H1 (cell line): Measurements from ENCODE around the gene SLC39A8. TPM values are rescaled to one million over a fixed set of nuclear protein-coding genes. Genes with fewer than 3 reads are reported as not detected.
A peak's percentile ranks its signal among the peaks of the same experiment; 100 is the strongest.

Experiments used
- CTCF ChIA-PET: fragments of 300-600 bp; sonication (Branson Sonifier 250); formaldehyde crosslinking; loops from one replicate; lab custom pipeline; 2021; ENCODE audit not compliant: partially characterized antibody; lab: Charles Lee
- POLR2A ChIA-PET: fragments of 300-600 bp; sonication (Branson Sonifier 250); formaldehyde crosslinking; loops from one replicate; lab custom pipeline; 2021; ENCODE audit warnings: inconsistent platforms; ENCODE audit not compliant: partially characterized antibody; lab: Charles Lee
- DNase-seq, 2 experiments: peaks; one replicate each; pipeline versions ENCODE4 v3.0.0 to v3.0.0-alpha.2; 2010 to 2022; ENCODE audit warnings: low spot score in 2 of 2, low read depth in 1 of 2, mixed read lengths in 1 of 2
- FAIRE-seq: peaks from 2 replicates; lab custom pipeline; 2011; peaks lifted over from hg19 to GRCh38; lab: Jason Lieb, UNC
- H2AFZ ChIP-seq: 2 replicates; pipeline ENCODE4 v1.8.1; 2012; ENCODE audit warnings: low read length, inconsistent platforms
- H2AK5ac ChIP-seq: 2 replicates; pipeline ENCODE4 v1.6.1; 2013; ENCODE audit warnings: low read depth, low read length
- H2BK120ac ChIP-seq: replicated peaks from 2 replicates; pipeline ENCODE3; 2013; ENCODE audit warnings: low read depth, low read length, inconsistent platforms
- H2BK12ac ChIP-seq: 2 replicates; pipeline ENCODE4 v1.6.1; 2013; ENCODE audit warnings: low read depth, low read length
- H2BK15ac ChIP-seq: 2 replicates; pipeline ENCODE4 v1.6.1; 2013; ENCODE audit warnings: low read length
- H2BK20ac ChIP-seq: 2 replicates; pipeline ENCODE4 v1.6.1; 2013; ENCODE audit warnings: low read length
- H2BK5ac ChIP-seq: 2 replicates; pipeline ENCODE4 v1.6.1; 2013; ENCODE audit warnings: low read depth, low read length
- H3K14ac ChIP-seq: 2 replicates; pipeline ENCODE4 v1.6.1; 2013; ENCODE audit warnings: inconsistent platforms; ENCODE audit not compliant: insufficient read length
- H3K18ac ChIP-seq: 2 replicates; pipeline ENCODE4 v1.6.1; 2013; ENCODE audit warnings: low read length; ENCODE audit errors: extremely low read depth
- H3K23ac ChIP-seq: 2 replicates; pipeline ENCODE4 v1.6.1; 2013; ENCODE audit warnings: inconsistent platforms; ENCODE audit not compliant: insufficient read length
- H3K23me2 ChIP-seq: 2 replicates; pipeline ENCODE4 v1.6.1; 2013; ENCODE audit warnings: low read depth, low read length
- H3K27ac ChIP-seq: 2 replicates; pipeline ENCODE4 v1.6.1; 2011; ENCODE audit warnings: low read depth, low read length, inconsistent platforms
- H3K27me3 ChIP-seq, 4 experiments: replicated peaks in 1 of 4; 1 replicate in 1 of 4; 2 replicates in 3 of 4; pipeline versions ENCODE4 v1.6.1 to v1.8.1; 2011 to 2013; ENCODE audit warnings: low read length in 3 of 4, mild to moderate bottlenecking in 3 of 4, inconsistent platforms in 2 of 4, mixed read lengths in 2 of 4, moderate library complexity in 1 of 4; ENCODE audit not compliant: control insufficient read depth in 3 of 4, insufficient read depth in 3 of 4; ENCODE audit errors: extremely low read depth in 1 of 4
- H3K36me3 ChIP-seq, 4 experiments: 2 replicates each; pipeline versions ENCODE4 v1.6.1 to v1.8.1; 2011 to 2013; ENCODE audit warnings: mild to moderate bottlenecking in 4 of 4, low read length in 3 of 4, moderate library complexity in 2 of 4, control low read depth in 1 of 4, inconsistent platforms in 1 of 4; ENCODE audit not compliant: insufficient read depth in 4 of 4, control insufficient read depth in 2 of 4
- H3K4ac ChIP-seq: replicated peaks from 2 replicates; pipeline ENCODE3; 2013; ENCODE audit warnings: low read length, low read depth, mixed read lengths, inconsistent platforms; ENCODE audit not compliant: insufficient read length
- H3K4me1 ChIP-seq, 4 experiments: replicated peaks in 1 of 4; 1 replicate in 1 of 4; 2 replicates in 3 of 4; pipeline versions ENCODE4 v1.6.1 to v1.8.1; 2011 to 2013; ENCODE audit warnings: low read length in 3 of 4, inconsistent platforms in 2 of 4, mixed read lengths in 1 of 4; ENCODE audit not compliant: insufficient read depth in 4 of 4, control insufficient read depth in 3 of 4
- H3K4me2 ChIP-seq, 2 experiments: 2 replicates each; pipeline versions ENCODE4 v1.6.1 to v1.8.1; 2011 to 2013; ENCODE audit warnings: low read depth in 2 of 2, low read length in 2 of 2, control low read depth in 1 of 2, inconsistent platforms in 1 of 2, mild to moderate bottlenecking in 1 of 2; ENCODE audit not compliant: insufficient read depth in 1 of 2
- H3K4me3 ChIP-seq, 4 experiments: fragments of 200-600, 300-600 bp in 1 of 4; sonication (generic), shearing (Covaris generic), sonication (Bioruptor Twin) in 1 of 4; 2 replicates each; pipeline versions ENCODE4 v1.5.1 to v1.8.1; 2011 to 2016; ENCODE audit warnings: low read length in 4 of 4, low read depth in 3 of 4, control low read depth in 2 of 4, inconsistent platforms in 2 of 4, mild to moderate bottlenecking in 2 of 4, mixed read lengths in 1 of 4, moderate library complexity in 1 of 4; ENCODE audit not compliant: insufficient read depth in 2 of 4; ENCODE audit errors: extremely low read depth in 1 of 4
- H3K56ac ChIP-seq: replicated peaks from 2 replicates; pipeline ENCODE3; 2013; ENCODE audit warnings: low read depth, mild to moderate bottlenecking, mixed read lengths, low read length, inconsistent platforms; ENCODE audit not compliant: insufficient read length
- H3K79me1 ChIP-seq: 2 replicates; pipeline ENCODE4 v1.6.1; 2013; ENCODE audit warnings: low read depth, low read length, control low read depth
- H3K79me2 ChIP-seq, 2 experiments: 2 replicates each; pipeline versions ENCODE4 v1.6.1 to v1.8.1; 2012 to 2013; ENCODE audit warnings: low read length in 2 of 2, mild to moderate bottlenecking in 2 of 2, inconsistent platforms in 1 of 2; ENCODE audit not compliant: insufficient read depth in 2 of 2, control insufficient read depth in 1 of 2
- H3K9ac ChIP-seq, 4 experiments: replicated peaks in 1 of 4; 1 replicate in 1 of 4; 2 replicates in 3 of 4; pipeline versions ENCODE4 v1.6.1 to v1.8.1; 2011 to 2013; ENCODE audit warnings: low read depth in 3 of 4, low read length in 3 of 4, control low read depth in 2 of 4, mild to moderate bottlenecking in 2 of 4, moderate library complexity in 2 of 4, inconsistent platforms in 1 of 4; ENCODE audit errors: extremely low read depth in 1 of 4
- H3K9me3 ChIP-seq, 2 experiments: 2 replicates each; pipeline versions ENCODE4 v1.6.1 to v1.8.1; 2012 to 2013; ENCODE audit warnings: mild to moderate bottlenecking in 2 of 2, moderate library complexity in 2 of 2, control low read depth in 1 of 2, inconsistent platforms in 1 of 2, low read depth in 1 of 2, low read length in 1 of 2, mixed read lengths in 1 of 2; ENCODE audit not compliant: insufficient read depth in 2 of 2
- H4K20me1 ChIP-seq, 2 experiments: replicated peaks in 1 of 2; 2 replicates each; pipeline versions ENCODE3 to v1.8.1; 2011 to 2013; ENCODE audit warnings: inconsistent platforms in 2 of 2, low read length in 2 of 2, mild to moderate bottlenecking in 1 of 2; ENCODE audit not compliant: insufficient read depth in 2 of 2, control insufficient read depth in 1 of 2
- H4K5ac ChIP-seq: 2 replicates; pipeline ENCODE4 v1.6.1; 2013; ENCODE audit warnings: low read length, low read depth, mixed read lengths, inconsistent platforms; ENCODE audit not compliant: insufficient read length
- H4K8ac ChIP-seq: 2 replicates; pipeline ENCODE4 v1.8.0; 2013; ENCODE audit warnings: mild to moderate bottlenecking, moderate library complexity, low read length, inconsistent platforms; ENCODE audit not compliant: insufficient read depth; ENCODE audit errors: extremely low read depth
- H4K91ac ChIP-seq: replicated peaks from 2 replicates; pipeline ENCODE3; 2013; ENCODE audit warnings: low read length, mixed read lengths, inconsistent platforms; ENCODE audit not compliant: insufficient read length
- BACH1 ChIP-seq: IDR thresholded peaks from 2 replicates; pipeline ENCODE4 v1.6.1; 2012; ENCODE audit warnings: low read length, improper control_type of control experiment
- MAFK ChIP-seq: IDR thresholded peaks from 2 replicates; pipeline ENCODE4 v1.6.1; 2012; ENCODE audit warnings: low read depth, mild to moderate bottlenecking, improper control_type of control experiment, low read length
- RNF2 ChIP-seq: fragments of 200-900, 300-1000 bp; sonication (generic); IDR thresholded peaks from 2 replicates; pipeline ENCODE4 v1.7.1; 2016; ENCODE audit warnings: borderline replicate concordance, low read depth, mild to moderate bottlenecking, antibody characterized with exemption, low read length; ENCODE audit not compliant: poor library complexity, severe bottlenecking; ENCODE audit errors: missing control alignments
- WGBS, 2 experiments: shearing (Covaris generic) in 1 of 2; methylation state at CpG; one replicate each; pipeline versions ENCODE4 v1.1.6 to v1.1.7; 2013 to 2015; ENCODE audit warnings: low lambda C conversion rate in 2 of 2, mixed read lengths in 2 of 2, inconsistent platforms in 1 of 2, low coverage in 1 of 2, missing lambda C conversion rate in 1 of 2; ENCODE audit not compliant: insufficient replicate concordance in 2 of 2, insufficient coverage in 1 of 2, insufficient read length in 1 of 2; ENCODE audit errors: extremely low coverage in 1 of 2, missing lambda C conversion rate in 1 of 2; 5-methylcytosine and 5-hydroxymethylcytosine counted together
- polyA plus RNA-seq, 7 experiments: library from polyadenylated mRNA; depleted of rRNA in 3 of 7; stranded (reverse) in 5 of 7; unstranded in 2 of 7; fragments of >200 nt in 5 of 7; fragments of 200-250 nt in 2 of 7; gene quantifications; 1 replicate in 5 of 7; 2 replicates in 1 of 7; 4 replicates in 1 of 7; pipeline versions ENCODE4 v1.2.1 to v1.2.3, GENCODE V29; 2011 to 2013; ENCODE audit warnings: missing spikeins in 2 of 7, mixed read lengths in 2 of 7
- total RNA-seq: library from RNA; stranded (reverse); fragmentation: NEBNext Ultra II Directional; extraction: Animal tissue kit (Norgen Biotek cat#: 25700); gene quantifications from 2 replicates; pipeline ENCODE4 v1.2.1, GENCODE V29; 2021

The SLC39A8 gene
- total and polyA plus RNA-seq, 2 of the 8 experiments (the other 6 are each of a cell fraction or from before 2014, with no cell fraction given), result 6.4 to 38.7 TPM

- FAIRE-seq, result no peak
- WGBS, 2 experiments, result 80% methylated on average over 1 of the region's 1 CpG; no CpG with 5 or more reads in 1 of the 2 experiments
- H3K18ac ChIP-seq, result no peak overlapping the region
- TF ChIP-seq BACH1, result peak; percentile 70
- no peak for TF ChIP-seq RNF2
- peak; percentile 90 for TF ChIP-seq MAFK
- H4K91ac ChIP-seq, result no peak overlapping the region
- H3K23me2 ChIP-seq, result no peaks in the 10 kb centered on the region
- H2BK15ac ChIP-seq, result no peak overlapping the region
- H2AK5ac ChIP-seq, result no peak overlapping the region
- H3K56ac ChIP-seq, result no peak overlapping the region
- H2BK20ac ChIP-seq, result no peak overlapping the region
- DNase-seq, result no peak
- H3K27me3 ChIP-seq, result no peaks in the 10 kb centered on the region
- no peak overlapping the region for H2BK120ac ChIP-seq
- CTCF ChIA-PET, result interaction anchor here (1.1 kb wide), 1 partner anchor 10 kb away, joined by 4 read pairs; no protein-coding TSS in a partner anchor
- H3K79me1 ChIP-seq, result no peaks in the 10 kb centered on the region
- H3K23ac ChIP-seq, result no peak overlapping the region
- no peak overlapping the region for H2AFZ ChIP-seq
- no peak overlapping the region for H4K5ac ChIP-seq
- no peak overlapping the region for H3K9ac ChIP-seq
- no peak overlapping the region for H2BK12ac ChIP-seq
- POLR2A ChIA-PET, result no interaction called here
- no peaks in the 10 kb centered on the region for H3K36me3 ChIP-seq
- H3K4ac ChIP-seq, result no peak overlapping the region
- H3K4me3 ChIP-seq, result no peak overlapping the region
- no peak overlapping the region for H3K4me2 ChIP-seq
- 0 out of 2 replicates have a peak overlapping the region, but pooled peaks have one; percentile 12 for H2BK5ac ChIP-seq
- H3K79me2 ChIP-seq, result no peaks in the 10 kb centered on the region
- no peak overlapping the region for H3K14ac ChIP-seq
- H3K4me1 ChIP-seq, result peaks cover 0 to 7% (median 5%) of the 10 kb centered on the region in 4 experiments; a peak in 4 of 7 replicates
- H3K9me3 ChIP-seq, result peaks cover 0 to 3% of the 10 kb centered on the region in 2 experiments; a peak in 1 of 4 replicates
- H3K27ac ChIP-seq, result no peak overlapping the region
- H4K8ac ChIP-seq, result no peak overlapping the region
- H4K20me1 ChIP-seq, result no peaks in the 10 kb centered on the region
Measured at GRCh38 chr4:102222838-102223409, 122.4 kb downstream of the SLC39A8 start.
